Panc1 (cell line): ENCODE data around the gene TMEM174. TPM values are rescaled to one million over a fixed set of nuclear protein-coding genes. Genes with fewer than 3 reads are reported as not detected.

Experiments used
- ATAC-seq: fragments of 200-7000 bp; cut with Tn5 transposase; 2 replicates; pipeline ENCODE4 v1.9.1; 2020; ENCODE audit warnings: mild to moderate bottlenecking, moderate library complexity
- BruUV-seq: library from RNA; stranded (reverse); fragments of 400-500 nt; replicated peaks from 2 replicates; lab custom pipeline; 2021; lab: Mats Ljungman, UMichigan
- CTCF ChIA-PET: fragments of 300-600 bp; sonication (Branson Sonifier 250); formaldehyde crosslinking; loops from one replicate; lab custom pipeline; 2022; ENCODE audit warnings: antibody characterized with exemption; lab: Charles Lee
- POLR2A ChIA-PET: fragments of 300-600 bp; sonication (Branson Sonifier 250); formaldehyde crosslinking; loops from one replicate; lab custom pipeline; 2022; ENCODE audit warnings: antibody characterized with exemption; lab: Charles Lee
- DNase-seq: peaks from one replicate; pipeline ENCODE4 v3.0.0-alpha.2; 2010; ENCODE audit warnings: low read depth, low spot score
- H3K27ac ChIP-seq: 2 replicates; pipeline ENCODE4 v1.5.1; 2011; ENCODE audit warnings: mild to moderate bottlenecking, low read length, inconsistent platforms
- H3K27me3 ChIP-seq: fragments of 200-500 bp; sonication (Bioruptor generic); 2 replicates; pipeline ENCODE4 v1.6.0; 2014; ENCODE audit warnings: low read length, inconsistent platforms; ENCODE audit not compliant: control insufficient read depth, insufficient read depth
- H3K36me3 ChIP-seq: fragments of 200-500 bp; sonication (Bioruptor generic); 2 replicates; pipeline ENCODE4 v1.5.1; 2014; ENCODE audit warnings: inconsistent platforms, mild to moderate bottlenecking, low read length, moderate library complexity; ENCODE audit not compliant: control insufficient read depth, insufficient read depth
- H3K4me1 ChIP-seq: 2 replicates; pipeline ENCODE4 v1.5.1; 2011; ENCODE audit warnings: inconsistent platforms, mild to moderate bottlenecking, low read length, moderate library complexity; ENCODE audit not compliant: control insufficient read depth, insufficient read depth
- H3K4me3 ChIP-seq, 2 experiments: 2 replicates each; pipeline ENCODE4 v1.5.1; 2011 to 2012; ENCODE audit warnings: low read depth in 2 of 2, low read length in 2 of 2, mild to moderate bottlenecking in 2 of 2, inconsistent platforms in 1 of 2, moderate library complexity in 1 of 2
- H3K9me3 ChIP-seq: fragments of 200-500 bp; sonication (Bioruptor generic); 2 replicates; pipeline ENCODE4 v1.5.1; 2014; ENCODE audit warnings: low read depth, mild to moderate bottlenecking, inconsistent platforms, low read length, moderate library complexity; ENCODE audit not compliant: control insufficient read depth, insufficient read depth
- CTCF ChIP-seq: fragments of 450-650 bp; IDR thresholded peaks from 2 replicates; pipeline ENCODE4 v1.5.1; 2017; ENCODE audit warnings: mild to moderate bottlenecking
- POLR2AphosphoS5 ChIP-seq: IDR thresholded peaks from 2 replicates; pipeline ENCODE4 v1.6.1; 2012; ENCODE audit warnings: mild to moderate bottlenecking, low read depth, low read length, moderate library complexity
- REST ChIP-seq, 2 experiments: IDR thresholded peaks; 2 replicates each; pipeline ENCODE4 v1.6.1; 2011 to 2012; ENCODE audit warnings: low read depth in 2 of 2, control low read depth in 1 of 2, low read length in 1 of 2, mild to moderate bottlenecking in 1 of 2, moderate library complexity in 1 of 2; ENCODE audit not compliant: insufficient read depth in 1 of 2
- SIN3A ChIP-seq: IDR thresholded peaks from 2 replicates; pipeline ENCODE4 v1.6.1; 2012; ENCODE audit warnings: low read depth, mild to moderate bottlenecking, low read length, moderate library complexity, borderline replicate concordance; ENCODE audit not compliant: insufficient read depth
- TCF7L2 ChIP-seq: IDR thresholded peaks from 2 replicates; pipeline ENCODE4 v1.6.1; 2011; ENCODE audit warnings: mild to moderate bottlenecking, low read depth, low read length, inconsistent platforms
- in situ Hi-C: cut with HindIII; loops from 2 replicates; pipeline ENCODE4 v1.10.0; 2016; ENCODE audit warnings: low sequenced_read_pairs, low pct_unique_long_range_greater_than_20kb
- intact Hi-C: fragments of 100-400 bp; cut with micrococcal nuclease; formaldehyde crosslinking; loops from one replicate; pipeline ENCODE4 v1.10.0; 2022; ENCODE audit not compliant: unreplicated experiment
- total RNA-seq: library from RNA; stranded (reverse); gene quantifications from one replicate; pipeline ENCODE4 v1.2.1, GENCODE V29; 2021; ENCODE audit not compliant: unreplicated experiment

Gene TMEM174
- total RNA-seq, 1 experiment from 2014 or later: not detected

GRCh38 chr5:73140801-73141200 is 32.2 kb upstream of the TMEM174 start:
- H3K27ac ChIP-seq: no peak overlapping the region
- in situ Hi-C loops: no loop called here
- DNase-seq: no peak
- POLR2A ChIA-PET: no interaction called here
- no peaks in the 10 kb centered on the region for H3K36me3 ChIP-seq
- no peak overlapping the region for H3K4me3 ChIP-seq
- no peaks in the 10 kb centered on the region for H3K9me3 ChIP-seq
- CTCF ChIA-PET: no interaction called here
- BruUV-seq: no TSS peak
- no peak for TF ChIP-seq POLR2AphosphoS5
- no peak for TF ChIP-seq CTCF
- no peaks in the 10 kb centered on the region for H3K4me1 ChIP-seq
- H3K27me3 ChIP-seq: no peaks in the 10 kb centered on the region
- no peak for ATAC-seq
- intact Hi-C loops: no loop called here

- POLR2A ChIA-PET: no interaction called here
- CTCF ChIA-PET: no interaction called here
- Histone ChIP-seq H3K27me3 (no peaks in the 10 kb centered on the region), H3K9me3 (no peaks in the 10 kb centered on the region), H3K27ac (no peak overlapping the region), H3K36me3 (no peaks in the 10 kb centered on the region), H3K4me3 (no peak overlapping the region), H3K4me1 (no peaks in the 10 kb centered on the region)
- no TSS peak for BruUV-seq
- intact Hi-C loops (no loop called here), in situ Hi-C loops (no loop called here)
- DNase-seq (no peak), ATAC-seq (no peak)
- TF ChIP-seq SIN3A (no peak), CTCF (no peak), POLR2AphosphoS5 (no peak), TCF7L2 (no peak), REST (IDR thresholded peaks at IDR 0.05; ENCODE audit: insufficient read depth in 1 of 2, low read depth in 2 of 2, low read length in 1 of 2) (no peak)
These were observed 31.0 kb upstream of the TMEM174 start for GRCh38 chr5:73142035-73142434.

GRCh38 chr5:73143716-73144115 is 29.3 kb upstream of the TMEM174 start:
- Histone ChIP-seq H3K9me3 (no peaks in the 10 kb centered on the region), H3K27me3 (no peaks in the 10 kb centered on the region), H3K27ac (no peak overlapping the region), H3K36me3 (no peaks in the 10 kb centered on the region), H3K4me1 (no peaks in the 10 kb centered on the region), H3K4me3 (no peak overlapping the region)
- no TSS peak for BruUV-seq
- ATAC-seq (no peak), DNase-seq (no peak)
- TF ChIP-seq REST (IDR thresholded peaks at IDR 0.05; ENCODE audit: insufficient read depth in 1 of 2, low read depth in 2 of 2, low read length in 1 of 2): no peak
- TF ChIP-seq TCF7L2: no peak
- TF ChIP-seq POLR2AphosphoS5: no peak
- no peak for TF ChIP-seq CTCF
- no peak for TF ChIP-seq SIN3A
- in situ Hi-C loops (no loop called here), intact Hi-C loops (no loop called here)
- ChIA-PET POLR2A (no interaction called here), CTCF (no interaction called here)
